HepG2 (cell line): ENCODE results near the gene GATB. TPM values are rescaled to one million over a fixed set of nuclear protein-coding genes. Genes with fewer than 3 reads are reported as not detected.
A peak's percentile ranks its signal among the peaks of the same experiment; 100 is the strongest.

ENCODE experiments used
- ARNT ChIP-seq: fragments of 450-650 bp; IDR thresholded peaks from 2 replicates; pipeline ENCODE4 v1.6.1; 2017
- BCL6 ChIP-seq: IDR thresholded peaks from 2 replicates; pipeline ENCODE4 v1.6.1; 2016; ENCODE audit warnings: missing genetic modification reagents, missing compliant biosample characterization
- CHD4 ChIP-seq: fragments of 200-600 bp; sonication (generic); IDR thresholded peaks from 2 replicates; pipeline ENCODE4 v1.7.0; 2017; ENCODE audit warnings: mild to moderate bottlenecking, low read length, borderline replicate concordance
- FOXJ3 ChIP-seq: sonication (generic); formaldehyde crosslinking; IDR thresholded peaks from 2 replicates; pipeline ENCODE4 v1.4.0; 2020; ENCODE audit warnings: missing genetic modification reagents, mild to moderate bottlenecking, borderline replicate concordance
- HMG20B ChIP-seq: conservative IDR thresholded peaks from 2 replicates; pipeline ENCODE4 v1.6.1; 2016; ENCODE audit warnings: missing genetic modification reagents, missing compliant biosample characterization
- KDM6A ChIP-seq: IDR thresholded peaks from 2 replicates; pipeline ENCODE4 v1.6.1; 2016; ENCODE audit warnings: low read depth
- LRRFIP1 ChIP-seq: sonication (generic); formaldehyde crosslinking; conservative IDR thresholded peaks from 2 replicates; pipeline ENCODE4 v1.4.0; 2020; ENCODE audit warnings: missing genetic modification reagents
- PAWR ChIP-seq: sonication (generic); formaldehyde crosslinking; IDR thresholded peaks from 2 replicates; pipeline ENCODE4 v1.4.0; 2020; ENCODE audit warnings: missing genetic modification reagents, mild to moderate bottlenecking, borderline replicate concordance
- RAD21 ChIP-seq: fragments of 450-650 bp; formaldehyde crosslinking; IDR thresholded peaks from 2 replicates; pipeline ENCODE4 v1.5.0; 2020; ENCODE audit warnings: mild to moderate bottlenecking
- REL ChIP-seq: sonication (generic); formaldehyde crosslinking; conservative IDR thresholded peaks from 2 replicates; pipeline ENCODE4 v1.8.0; 2022; ENCODE audit warnings: mild to moderate bottlenecking, missing genetic modification reagents, moderate library complexity
- SAFB2 ChIP-seq: sonication (generic); formaldehyde crosslinking; IDR thresholded peaks from 2 replicates; pipeline ENCODE4 v1.5.1; 2020; ENCODE audit warnings: missing genetic modification reagents, low read depth, mild to moderate bottlenecking, borderline replicate concordance
- SMAD3 ChIP-seq: sonication (generic); formaldehyde crosslinking; IDR thresholded peaks from 2 replicates; pipeline ENCODE4 v1.4.0; 2020; ENCODE audit warnings: missing genetic modification reagents
- SPEN ChIP-seq: sonication (generic); formaldehyde crosslinking; IDR thresholded peaks from 2 replicates; pipeline ENCODE4 v1.5.1; 2020; ENCODE audit warnings: low read depth, mild to moderate bottlenecking, missing genetic modification reagents
- TRIM24 ChIP-seq: sonication (generic); formaldehyde crosslinking; IDR thresholded peaks from 2 replicates; pipeline ENCODE4 v1.8.0; 2022; ENCODE audit warnings: mild to moderate bottlenecking, missing genetic modification reagents
- U2AF1 ChIP-seq: fragments of 200-400 bp; formaldehyde crosslinking; optimal IDR thresholded peaks from 2 replicates; pipeline ENCODE3; 2017; ENCODE audit warnings: mild to moderate bottlenecking, low read depth, low read length
- ZFP82 ChIP-seq: sonication (generic); formaldehyde crosslinking; IDR thresholded peaks from 2 replicates; pipeline ENCODE4 v1.5.1; 2020; ENCODE audit warnings: mild to moderate bottlenecking, missing genetic modification reagents, borderline replicate concordance
- ZFP90 ChIP-seq: sonication (generic); formaldehyde crosslinking; IDR thresholded peaks from 2 replicates; pipeline ENCODE4 v1.8.0; 2022; ENCODE audit warnings: missing genetic modification reagents, mild to moderate bottlenecking, inconsistent platforms, borderline replicate concordance
- ZNF124 ChIP-seq: sonication (generic); formaldehyde crosslinking; IDR thresholded peaks from 2 replicates; pipeline ENCODE4 v1.4.0; 2020; ENCODE audit warnings: missing genetic modification reagents
- ZNF230 ChIP-seq: sonication (generic); formaldehyde crosslinking; IDR thresholded peaks from 2 replicates; pipeline ENCODE4 v1.4.0; 2020; ENCODE audit warnings: mild to moderate bottlenecking, missing genetic modification reagents
- ZNF276 ChIP-seq: sonication (generic); formaldehyde crosslinking; IDR thresholded peaks from 2 replicates; pipeline ENCODE4 v1.4.0; 2020; ENCODE audit warnings: mild to moderate bottlenecking, low read depth, missing genetic modification reagents
- polyA plus RNA-seq, 8 experiments: library from polyadenylated mRNA; depleted of rRNA in 3 of 8; stranded (reverse) in 7 of 8; unstranded in 1 of 8; fragments of >200 nt; fragmentation: Illumina TruSeq in 4 of 8; extraction: Trizol in 4 of 8; gene quantifications; 2 replicates each; pipeline versions ENCODE4 v1.2.1 to v1.2.3, GENCODE V29; 2011 to 2016; ENCODE audit warnings: low read depth in 4 of 8, missing spikeins in 1 of 8, mixed read lengths in 1 of 8; ENCODE audit not compliant: insufficient read depth in 1 of 8
- total RNA-seq, 5 experiments: library from RNA; depleted of rRNA; stranded (reverse); fragments of >200 nt; fragmentation: Illumina TruSeq; extraction: Trizol; gene quantifications; 2 replicates each; pipeline ENCODE4 v1.2.3, GENCODE V29; 2016; ENCODE audit warnings: low read depth in 1 of 5
- TF ChIP-seq, protein P1 (sequence below): sonication (generic); formaldehyde crosslinking; IDR thresholded peaks from 2 replicates; pipeline ENCODE4 v1.9.0; 2021; ENCODE audit warnings: missing genetic modification reagents, mild to moderate bottlenecking, borderline replicate concordance
- TF ChIP-seq, protein P2 (sequence below): fragments of 450-650 bp; IDR thresholded peaks from 2 replicates; pipeline ENCODE4 v1.6.1; 2017

The GATB gene
- total and polyA plus RNA-seq, 2 of the 13 experiments (the other 11 are each of a cell fraction or from before 2014, with no cell fraction given) = 32.3 to 32.4 TPM

DNA sequence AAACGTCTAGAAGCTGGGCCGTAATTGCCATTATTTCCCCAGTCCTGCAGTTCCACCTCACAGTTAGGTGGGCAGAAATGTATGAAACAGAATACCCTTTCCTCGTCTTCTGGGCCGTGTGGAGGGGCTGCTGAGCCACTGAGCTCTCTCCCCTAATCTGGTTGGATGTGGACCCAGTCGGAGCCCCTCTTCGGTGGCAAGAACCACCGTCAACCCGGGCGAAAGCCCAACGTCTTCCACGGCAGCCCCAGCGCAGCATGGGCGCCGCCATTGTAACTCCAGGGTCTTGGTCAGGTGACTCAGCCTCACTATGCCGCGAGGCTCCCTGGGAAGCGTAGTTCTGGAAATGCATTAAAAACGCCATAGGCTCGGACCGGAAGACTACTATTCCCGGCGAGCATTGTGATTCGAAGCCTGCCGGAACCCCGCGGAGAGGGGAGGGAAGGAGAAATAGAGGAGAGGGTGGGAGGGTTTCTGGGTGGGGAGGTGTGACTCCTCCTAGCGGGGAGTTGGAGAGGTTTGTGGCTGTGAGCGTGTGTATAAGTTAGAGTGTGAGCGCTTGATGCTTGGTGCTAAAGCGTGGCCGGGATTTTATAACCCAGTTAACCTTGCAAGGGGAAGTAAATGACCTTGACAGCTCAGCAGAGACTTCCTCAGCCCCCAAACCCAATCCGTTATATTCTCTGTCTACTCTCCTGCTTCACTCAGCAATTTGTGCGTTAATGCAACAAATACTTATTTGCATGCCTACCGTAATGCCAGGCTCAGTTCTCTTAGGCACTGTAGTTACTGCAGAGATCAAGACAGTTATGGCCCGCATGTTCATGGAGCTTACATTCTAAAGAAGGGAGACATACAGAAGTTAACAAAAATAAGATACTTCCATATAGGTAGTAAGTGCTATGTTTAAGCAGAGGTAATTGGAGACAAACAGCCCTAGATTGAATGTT, at the start of gene GATB (continued):
- TF ChIP-seq TRIM24 (CRISPR knock-in tag) = no peak
- TF ChIP-seq, protein P1, sequence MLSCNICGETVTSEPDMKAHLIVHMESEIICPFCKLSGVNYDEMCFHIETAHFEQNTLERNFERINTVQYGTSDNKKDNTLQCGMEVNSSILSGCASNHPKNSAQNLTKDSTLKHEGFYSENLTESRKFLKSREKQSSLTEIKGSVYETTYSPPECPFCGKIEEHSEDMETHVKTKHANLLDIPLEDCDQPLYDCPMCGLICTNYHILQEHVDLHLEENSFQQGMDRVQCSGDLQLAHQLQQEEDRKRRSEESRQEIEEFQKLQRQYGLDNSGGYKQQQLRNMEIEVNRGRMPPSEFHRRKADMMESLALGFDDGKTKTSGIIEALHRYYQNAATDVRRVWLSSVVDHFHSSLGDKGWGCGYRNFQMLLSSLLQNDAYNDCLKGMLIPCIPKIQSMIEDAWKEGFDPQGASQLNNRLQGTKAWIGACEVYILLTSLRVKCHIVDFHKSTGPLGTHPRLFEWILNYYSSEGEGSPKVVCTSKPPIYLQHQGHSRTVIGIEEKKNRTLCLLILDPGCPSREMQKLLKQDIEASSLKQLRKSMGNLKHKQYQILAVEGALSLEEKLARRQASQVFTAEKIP (CRISPR knock-in tag) = no peak
- TF ChIP-seq BCL6 (CRISPR knock-in tag) = peak; percentile 31; the same call in 1 of the 2 replicates
- 0 out of 2 replicates have a peak, but pooled peaks have one; percentile 7 for TF ChIP-seq RAD21 (CRISPR knock-in tag)
- no peak for TF ChIP-seq KDM6A (CRISPR knock-in tag)
- TF ChIP-seq U2AF1 = no peak
- no peak for TF ChIP-seq ZFP90
- TF ChIP-seq ZNF230 = no peak; the same call in 1 of the 2 replicates
- TF ChIP-seq SMAD3 (CRISPR knock-in tag) = peak; percentile 74; the same call in 1 of the 2 replicates
- TF ChIP-seq SPEN (CRISPR knock-in tag) = peak; percentile 57; the same call in 1 of the 2 replicates
- no peak for TF ChIP-seq REL (CRISPR knock-in tag)
- TF ChIP-seq SAFB2 = no peak
- TF ChIP-seq FOXJ3 (CRISPR knock-in tag) = no peak; the same call in 1 of the 2 replicates
- peak; percentile 81 for TF ChIP-seq ZNF124
- TF ChIP-seq LRRFIP1 (CRISPR knock-in tag) = no peak
- TF ChIP-seq HMG20B (CRISPR knock-in tag) = 0 out of 2 replicates have a peak, but pooled peaks have one; percentile 19
- TF ChIP-seq ARNT = no peak
- no peak for TF ChIP-seq ZNF276 (CRISPR knock-in tag)
- no peak for TF ChIP-seq CHD4
- TF ChIP-seq, protein P2, sequence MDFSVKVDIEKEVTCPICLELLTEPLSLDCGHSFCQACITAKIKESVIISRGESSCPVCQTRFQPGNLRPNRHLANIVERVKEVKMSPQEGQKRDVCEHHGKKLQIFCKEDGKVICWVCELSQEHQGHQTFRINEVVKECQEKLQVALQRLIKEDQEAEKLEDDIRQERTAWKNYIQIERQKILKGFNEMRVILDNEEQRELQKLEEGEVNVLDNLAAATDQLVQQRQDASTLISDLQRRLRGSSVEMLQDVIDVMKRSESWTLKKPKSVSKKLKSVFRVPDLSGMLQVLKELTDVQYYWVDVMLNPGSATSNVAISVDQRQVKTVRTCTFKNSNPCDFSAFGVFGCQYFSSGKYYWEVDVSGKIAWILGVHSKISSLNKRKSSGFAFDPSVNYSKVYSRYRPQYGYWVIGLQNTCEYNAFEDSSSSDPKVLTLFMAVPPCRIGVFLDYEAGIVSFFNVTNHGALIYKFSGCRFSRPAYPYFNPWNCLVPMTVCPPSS = no peak
- TF ChIP-seq PAWR (CRISPR knock-in tag) = no peak
- TF ChIP-seq ZFP82 (CRISPR knock-in tag) = 0 out of 2 replicates have a peak, but pooled peaks have one; percentile 71
